SKM-1 treated with dmso at 0.1 percent for 144 hours (cell line): Measurements from ENCODE around the gene SERINC5.

ENCODE experiments used
- DNase-seq: peaks from one replicate; lab custom pipeline; 2025; ENCODE audit not compliant: unreplicated experiment; lab: John Stamatoyannopoulos, UW

SERINC5 gene

DNA sequence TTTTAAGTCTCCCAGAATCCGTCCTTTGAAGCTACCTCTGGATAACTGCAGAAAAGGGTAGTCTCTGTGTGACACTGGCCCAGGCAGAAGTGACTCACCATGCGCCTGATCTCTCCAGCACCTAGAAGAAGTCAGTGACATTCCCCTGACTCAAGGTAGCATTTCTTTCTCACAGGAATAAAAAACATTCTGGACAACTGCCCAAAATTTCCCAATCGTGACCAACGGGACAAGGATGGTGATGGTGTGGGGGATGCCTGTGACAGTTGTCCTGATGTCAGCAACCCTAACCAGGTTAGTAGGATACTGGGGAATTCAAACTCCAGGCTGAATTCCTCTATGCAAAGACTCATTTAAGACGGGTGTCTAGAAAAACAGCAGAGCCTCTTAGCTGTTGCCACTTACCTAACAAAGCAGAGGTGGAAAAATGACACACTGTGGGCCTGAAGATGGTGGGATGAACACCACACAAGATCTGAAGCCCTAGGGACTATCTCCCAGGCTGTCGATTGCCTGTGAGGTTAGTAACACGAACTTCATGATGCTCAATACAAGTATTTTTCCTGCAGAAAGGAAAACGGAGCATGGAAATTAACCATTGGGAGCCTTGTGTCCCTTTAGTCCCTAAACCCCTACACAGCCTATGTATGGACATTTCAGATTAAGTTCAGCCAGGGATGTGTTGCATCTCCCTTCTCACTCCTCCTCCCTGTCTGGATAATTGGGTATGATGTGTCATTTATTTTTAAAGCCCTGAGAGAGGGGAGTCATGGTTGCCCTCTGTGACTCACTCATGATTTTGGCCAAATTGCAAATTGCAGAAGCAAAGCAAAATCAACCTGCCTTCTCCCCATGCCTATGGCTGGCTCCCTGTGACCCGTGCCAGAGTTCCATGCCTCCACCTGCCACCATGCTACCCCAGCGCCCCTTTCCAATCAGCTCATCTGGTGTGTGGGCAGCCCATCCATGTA is 183.5 kb downstream of the SERINC5 start:
- no peak for DNase-seq

DNA sequence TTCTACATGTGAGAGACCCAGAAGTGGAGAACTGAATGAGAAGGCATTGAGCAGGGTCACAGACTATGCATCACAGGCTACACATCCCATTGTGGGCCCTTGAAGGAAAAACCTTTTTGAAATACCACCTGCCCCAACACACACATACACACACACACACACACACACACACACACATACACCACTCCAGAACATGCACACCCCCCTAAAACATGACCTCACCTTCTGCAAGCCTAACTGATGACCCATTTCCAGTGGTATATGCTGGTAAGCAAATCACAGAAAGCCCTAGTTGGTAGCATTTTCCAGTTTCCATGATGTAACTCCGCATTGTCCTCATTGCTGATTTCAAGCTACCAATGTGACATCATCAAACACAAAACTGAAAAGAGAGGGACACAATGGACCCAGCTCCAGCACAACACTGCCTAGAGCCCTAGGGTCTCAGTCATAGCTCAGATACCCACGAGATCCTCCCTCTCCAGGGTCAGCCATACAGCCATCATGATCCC is 184.3 kb downstream of the SERINC5 start:
- no peak for DNase-seq

DNA sequence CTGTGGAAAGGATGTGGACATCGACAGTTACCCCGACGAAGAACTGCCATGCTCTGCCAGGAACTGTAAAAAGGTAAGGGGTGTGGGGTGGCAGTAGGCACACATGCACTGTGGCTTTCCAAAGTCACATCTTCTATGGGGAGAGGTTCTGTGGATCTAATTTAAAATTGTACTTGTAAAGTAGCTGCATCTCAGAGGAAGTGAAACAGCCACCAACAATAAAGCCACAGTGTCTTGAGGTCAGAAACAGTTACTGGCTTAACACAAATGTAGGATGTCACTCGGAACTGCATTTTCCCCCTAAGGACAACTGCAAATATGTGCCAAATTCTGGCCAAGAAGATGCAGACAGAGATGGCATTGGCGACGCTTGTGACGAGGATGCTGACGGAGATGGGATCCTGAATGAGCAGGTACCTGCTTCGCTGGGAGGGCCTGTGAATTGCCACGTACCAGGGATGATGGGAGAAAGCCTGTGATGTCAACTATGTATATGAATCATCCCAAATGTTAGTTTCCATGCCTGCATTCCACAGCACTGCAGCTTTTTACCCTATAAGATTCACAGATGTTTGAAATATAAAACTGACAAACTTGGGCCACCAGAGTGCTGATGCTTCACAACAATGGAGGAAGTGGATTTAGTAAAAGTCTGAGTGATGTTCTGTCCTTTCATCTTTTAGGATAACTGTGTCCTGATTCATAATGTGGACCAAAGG is 185.4 kb downstream of the SERINC5 start:
- peak; percentile 36 for DNase-seq

DNA sequence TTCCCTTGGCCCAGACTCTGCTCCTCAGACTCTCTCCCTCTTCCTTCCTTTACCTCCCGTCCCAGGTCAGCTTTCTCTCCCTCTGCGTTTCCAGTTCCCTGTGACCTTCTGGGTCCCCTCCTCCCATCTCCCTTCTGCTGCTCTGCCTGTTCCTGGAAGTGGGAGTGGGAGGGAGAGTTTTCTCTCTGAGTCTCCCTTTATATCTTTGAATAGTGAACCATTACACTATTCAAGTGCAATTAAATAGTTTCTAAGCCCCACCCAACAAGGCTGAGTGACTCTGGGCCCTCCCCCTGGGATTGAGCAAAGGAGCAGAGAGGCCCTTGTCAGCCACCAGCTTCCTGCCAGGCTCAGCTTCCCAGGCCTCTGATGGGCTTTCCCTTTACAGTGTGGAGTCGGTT is 185.9 kb downstream of the SERINC5 start:
- no peak for DNase-seq

DNA sequence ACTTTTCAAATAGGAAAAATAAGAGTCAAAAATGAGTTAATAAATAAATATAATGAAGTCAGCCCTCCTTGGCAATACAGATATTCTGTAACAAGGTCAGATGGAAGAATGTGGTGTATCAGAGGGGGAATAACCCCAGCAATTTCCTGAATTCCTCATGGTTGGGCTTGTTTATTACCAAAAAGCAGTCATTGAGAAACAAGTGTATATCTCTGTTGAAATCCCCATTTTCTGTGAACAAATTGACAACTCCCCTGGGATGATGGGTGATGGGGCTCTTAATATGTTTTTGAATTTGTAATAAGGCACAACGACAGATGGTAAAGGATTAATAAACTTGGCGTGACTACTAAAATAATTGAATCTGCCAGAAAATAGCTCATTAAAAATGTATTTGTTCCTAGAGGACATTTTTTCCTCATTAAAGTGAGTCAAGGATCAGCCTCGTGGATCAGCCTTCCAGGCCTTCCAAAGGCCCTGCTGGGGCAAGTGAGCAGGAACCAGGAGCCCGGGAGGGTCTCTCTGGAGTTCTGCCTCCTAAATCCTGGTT is 186.5 kb downstream of the SERINC5 start:
- DNase-seq = no peak

DNA sequence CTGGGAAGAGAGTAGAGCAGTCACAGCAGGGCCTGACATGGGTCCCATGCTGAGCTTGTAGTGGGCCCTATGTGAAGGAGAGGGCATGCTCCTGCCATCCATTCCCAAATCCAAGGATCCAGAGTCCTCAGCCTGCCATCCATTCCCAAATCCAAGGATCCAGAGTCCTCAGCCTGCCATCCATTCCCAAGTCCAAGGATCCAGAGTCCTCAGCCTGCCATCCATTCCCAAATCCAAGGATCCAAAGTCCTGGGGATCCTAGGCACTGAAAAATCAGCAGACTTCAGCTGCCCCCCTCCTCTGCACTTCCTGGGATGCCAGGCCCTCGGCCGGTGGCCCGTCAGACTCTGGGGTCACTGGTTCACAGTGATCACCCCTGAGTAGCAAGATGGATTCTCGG is 187.1 kb downstream of the SERINC5 start:
- no peak for DNase-seq

DNA sequence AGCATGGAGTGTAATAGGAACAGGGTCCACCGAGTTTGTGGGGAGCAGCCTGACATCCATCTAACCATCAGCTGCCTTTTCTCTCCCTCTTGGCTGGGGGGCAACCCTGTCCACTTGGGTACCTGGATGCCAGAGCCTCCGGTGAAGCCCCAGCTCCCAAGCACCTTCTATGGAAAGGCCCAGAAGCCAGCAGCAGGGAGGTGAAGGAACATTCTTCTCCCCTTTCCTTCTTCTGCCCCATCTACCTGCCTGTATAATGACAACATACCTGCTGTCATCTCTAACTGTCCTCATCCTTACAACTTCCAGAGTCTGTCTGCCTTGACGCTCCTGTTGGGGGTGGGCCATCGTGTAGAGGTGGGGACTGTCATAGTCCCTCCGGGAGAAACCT is 187.6 kb downstream of the SERINC5 start:
- DNase-seq = no peak

DNA sequence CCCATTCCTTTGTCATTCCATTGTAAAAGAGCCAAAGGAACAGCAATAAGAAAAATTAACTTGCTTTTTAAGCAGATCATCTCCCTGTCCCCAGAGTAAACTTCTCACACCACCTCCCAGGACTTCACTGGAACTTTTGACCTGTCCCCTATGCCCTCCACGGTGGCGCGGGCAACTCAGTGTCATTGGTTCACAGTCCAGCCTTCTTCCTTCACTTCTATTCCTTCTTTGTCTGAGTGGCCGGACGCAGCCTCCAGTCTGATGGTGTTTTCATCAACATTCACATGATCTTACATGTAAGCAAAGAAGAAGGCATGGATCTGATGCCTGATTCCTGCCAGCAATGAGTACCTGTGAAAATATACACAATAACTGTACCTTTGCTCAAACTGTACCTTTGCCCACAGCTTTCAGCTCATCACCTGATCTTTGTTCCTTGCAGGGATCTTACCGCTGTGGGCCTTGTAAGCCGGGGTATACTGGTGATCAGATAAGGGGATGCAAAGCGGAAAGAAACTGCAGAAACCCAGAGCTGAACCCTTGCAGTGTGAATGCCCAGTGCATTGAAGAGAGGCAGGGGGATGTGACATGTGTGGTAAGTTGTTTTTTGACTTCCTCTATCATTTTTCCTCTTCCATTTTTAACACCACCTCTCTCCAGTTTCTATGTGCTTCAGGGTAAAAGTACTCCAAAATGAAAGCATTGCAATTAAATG is 188.2 kb downstream of the SERINC5 start:
- peak; percentile 65 for DNase-seq

DNA sequence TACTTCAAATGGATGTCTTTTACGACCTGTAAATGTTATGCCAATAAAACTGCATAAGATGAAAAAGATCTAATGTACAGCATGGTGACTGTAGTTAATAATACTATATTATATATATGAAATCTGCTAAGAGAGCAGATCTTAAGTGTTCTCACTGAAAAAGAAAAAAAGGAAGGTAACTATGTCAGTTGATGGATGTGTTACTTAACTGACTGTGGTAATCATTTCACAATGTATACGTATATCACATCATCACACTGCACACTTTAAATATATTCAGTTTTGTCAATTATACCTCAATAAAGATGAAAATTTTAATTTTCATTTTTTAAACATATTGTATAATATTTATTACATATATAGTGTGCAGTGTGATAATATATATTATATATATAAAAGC is 188.8 kb downstream of the SERINC5 start:
- DNase-seq = peak; percentile 71

DNA sequence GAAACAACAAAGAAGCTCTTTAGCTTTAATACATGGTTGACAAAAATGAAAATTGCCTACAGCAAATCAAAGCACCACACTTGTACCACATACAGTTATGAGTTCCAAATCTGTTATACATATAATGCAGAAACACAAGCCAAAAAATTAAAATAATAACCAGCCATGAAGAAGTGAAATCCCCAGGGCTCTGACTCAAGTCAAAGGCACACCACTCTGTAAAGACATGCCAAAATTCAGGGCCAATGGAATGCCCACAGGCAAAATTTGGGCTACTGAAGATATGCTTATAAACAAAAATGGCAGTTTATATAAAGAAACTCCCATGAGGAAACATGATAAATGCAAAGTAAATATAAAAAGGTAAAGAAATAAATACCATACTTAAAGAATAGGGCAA is 191.7 kb downstream of the SERINC5 start:
- DNase-seq = no peak
